Activated gamma-delta T cell treated with Interleukin-2 at 50 U/mL for 16 hours (primary cell): Measurements from ENCODE around the gene PLVAP.

Experiments
- DNase-seq: peaks from one replicate; pipeline ENCODE4 v3.0.0-alpha.2; 2020

PLVAP gene

GRCh38 chr19:17353386-17353785, 23.8 kb downstream of the PLVAP start:
- no peak for DNase-seq

- no peak for DNase-seq
These were observed 24.4 kb downstream of the PLVAP start for GRCh38 chr19:17352608-17353280.

DNA sequence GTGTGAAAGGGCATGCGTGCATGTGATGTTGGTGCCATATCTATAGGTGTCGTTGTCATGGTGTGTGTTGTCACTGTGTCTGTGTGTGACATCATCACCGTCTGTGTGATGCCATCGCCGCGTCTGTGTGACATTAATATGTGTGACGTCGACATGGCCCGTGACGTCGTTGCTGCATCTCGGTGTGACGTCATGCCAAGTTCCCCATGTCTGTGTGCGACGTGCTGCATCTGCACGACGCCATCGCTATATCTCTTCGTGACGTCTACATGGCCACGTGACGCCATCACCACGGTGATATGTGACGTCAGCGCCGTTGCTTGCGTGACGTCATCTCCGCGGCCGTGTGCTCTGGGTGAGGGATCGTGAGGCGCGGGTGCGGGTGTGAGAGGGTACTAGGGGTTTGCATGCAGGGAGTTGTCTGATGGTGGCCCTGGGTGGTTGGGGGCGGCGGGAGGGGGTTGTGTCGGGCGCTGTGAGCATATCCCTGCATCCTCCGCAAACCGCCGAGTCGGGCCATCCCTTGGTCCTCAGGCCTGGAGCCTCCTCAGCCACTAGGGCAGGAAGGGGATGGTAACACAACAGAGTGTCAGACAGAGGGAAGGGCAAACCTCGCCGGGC, 25.2 kb downstream of the PLVAP start:
- DNase-seq = no peak

DNA sequence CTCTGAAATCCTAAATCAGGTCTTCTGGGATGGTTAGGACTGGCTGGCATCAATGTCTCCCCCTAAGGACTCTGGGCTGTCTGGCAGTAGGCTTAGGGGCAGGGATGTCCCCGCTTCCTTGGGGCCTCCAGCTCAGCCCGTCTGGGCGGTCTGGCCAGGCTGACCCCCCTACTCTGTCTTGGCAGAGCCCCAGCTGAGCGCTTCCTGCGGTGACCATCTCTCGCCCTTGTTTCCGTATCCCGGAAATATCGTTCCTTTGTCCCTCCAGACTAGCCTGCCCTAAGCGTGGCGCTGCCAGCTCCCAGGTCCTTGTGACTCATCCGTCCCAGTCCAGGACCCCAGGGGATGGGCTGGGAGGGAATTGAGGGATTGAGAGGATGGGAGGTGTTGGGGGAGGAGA, 28.4 kb downstream of the PLVAP start:
- no peak for DNase-seq

DNA sequence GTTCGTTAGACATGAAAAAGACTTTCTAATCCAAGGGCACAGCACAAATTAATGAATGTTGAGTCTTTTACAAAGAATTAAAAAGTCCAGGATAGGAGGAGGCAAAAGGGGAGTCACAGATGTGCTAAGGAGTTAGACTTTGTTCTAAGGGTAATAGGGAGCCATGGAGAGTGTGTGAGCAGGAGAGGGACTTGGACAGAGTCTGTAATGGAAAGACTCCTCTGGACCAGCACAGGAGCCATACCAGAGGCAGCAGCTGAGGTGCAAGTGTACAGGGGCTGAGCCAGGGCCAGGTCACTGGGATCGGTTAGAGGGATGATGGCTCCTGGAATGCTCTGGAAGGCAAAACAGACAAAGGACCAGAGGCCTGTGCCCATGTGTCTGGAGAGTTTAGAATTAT, 29.3 kb downstream of the PLVAP start:
- no peak for DNase-seq

DNA sequence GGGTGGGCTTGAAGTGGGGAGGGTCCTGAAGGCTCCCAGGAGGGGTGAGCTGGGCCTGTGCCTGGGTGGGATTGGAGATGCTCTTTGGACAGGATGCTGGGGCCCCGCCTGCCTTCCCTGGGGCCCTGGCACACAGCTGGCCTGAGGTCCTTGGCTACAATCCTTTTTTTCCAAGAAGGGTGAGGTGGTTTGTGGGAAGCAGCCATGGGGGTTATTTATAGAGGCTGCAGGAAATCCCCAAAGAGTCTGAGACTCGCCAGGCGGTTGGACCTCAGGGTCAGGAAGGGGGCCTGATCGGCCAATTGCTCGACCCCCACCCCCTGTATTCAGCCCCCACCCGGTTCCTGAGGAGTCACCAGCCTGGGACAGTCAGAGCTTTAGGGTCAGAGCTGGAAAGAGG, 29.8 kb downstream of the PLVAP start:
- DNase-seq = no peak

GRCh38 chr19:17346109-17346671, 31.0 kb downstream of the PLVAP start:
- peak; percentile 74 for DNase-seq

DNA sequence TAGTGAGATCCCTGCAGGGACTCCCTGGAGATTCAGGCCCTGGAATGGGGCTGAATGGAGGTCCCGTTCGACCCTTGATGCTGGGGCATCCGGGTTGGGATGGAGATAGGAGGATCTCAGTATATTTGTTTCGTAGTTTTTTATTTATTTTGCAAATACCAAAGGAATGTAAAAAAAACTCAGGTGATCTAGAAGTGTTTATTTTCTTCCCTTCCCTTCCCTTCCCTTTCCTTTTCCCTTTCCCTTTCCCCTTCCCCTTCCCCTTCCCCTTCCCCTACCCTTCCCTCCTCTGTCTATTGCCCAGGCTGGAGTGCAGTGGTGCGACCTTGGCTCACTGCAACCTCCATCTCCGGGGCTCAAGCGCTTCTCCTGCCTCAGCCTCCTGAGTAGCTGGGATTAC, 35.3 kb downstream of the PLVAP start:
- DNase-seq = no peak

DNA sequence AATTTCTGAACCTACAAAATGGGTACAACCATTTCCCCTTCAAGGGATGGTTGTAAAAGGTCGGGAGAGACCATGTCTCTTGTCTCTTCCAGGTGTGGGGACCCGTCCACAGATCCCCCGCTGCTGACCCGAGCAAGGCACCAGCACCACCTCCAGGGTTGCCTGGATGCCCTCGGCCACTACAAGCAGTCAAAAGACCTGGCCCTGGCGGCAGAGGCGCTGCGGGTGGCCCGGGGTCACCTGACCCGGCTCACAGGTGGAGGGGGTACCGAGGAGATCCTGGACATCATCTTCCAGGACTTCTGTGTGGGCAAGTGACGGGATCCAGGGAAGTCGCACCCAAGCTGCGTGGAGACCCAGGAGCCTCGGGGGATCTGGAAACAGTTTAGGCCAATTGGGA, 35.8 kb downstream of the PLVAP start:
- no peak for DNase-seq

GRCh38 chr19:17340871-17341357, 36.2 kb downstream of the PLVAP start:
- DNase-seq = no peak

GRCh38 chr19:17340302-17340870, 36.8 kb downstream of the PLVAP start:
- no peak for DNase-seq

DNA sequence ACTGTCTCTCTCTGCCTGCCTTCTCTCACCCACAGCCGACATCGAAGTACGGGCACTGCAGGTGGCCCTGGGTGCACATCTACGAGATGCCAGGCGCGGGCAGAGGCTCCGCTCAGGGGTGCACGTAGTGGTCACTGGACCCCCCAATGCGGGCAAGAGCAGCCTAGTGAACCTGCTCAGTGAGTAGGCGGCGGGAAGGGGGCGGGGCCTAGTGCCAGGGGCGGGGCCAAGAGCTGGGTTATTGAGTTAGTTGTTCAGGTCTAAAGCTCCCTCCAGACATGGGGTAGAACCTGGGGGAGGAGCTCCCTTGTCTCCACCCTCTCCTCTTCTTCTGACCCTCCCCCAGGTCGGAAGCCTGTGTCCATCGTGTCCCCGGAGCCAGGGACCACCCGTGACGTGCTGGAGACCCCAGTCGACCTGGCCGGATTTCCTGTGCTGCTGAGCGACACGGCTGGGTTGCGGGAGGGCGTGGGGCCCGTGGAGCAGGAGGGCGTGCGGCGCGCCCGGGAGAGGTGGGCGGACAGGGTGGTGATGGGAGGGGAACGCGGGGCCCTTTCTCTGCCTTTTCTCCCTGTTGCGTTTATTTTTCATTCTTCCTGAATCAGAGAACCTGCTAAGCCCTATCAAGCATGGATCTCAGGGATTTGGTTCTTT, 37.9 kb downstream of the PLVAP start:
- no peak for DNase-seq

DNA sequence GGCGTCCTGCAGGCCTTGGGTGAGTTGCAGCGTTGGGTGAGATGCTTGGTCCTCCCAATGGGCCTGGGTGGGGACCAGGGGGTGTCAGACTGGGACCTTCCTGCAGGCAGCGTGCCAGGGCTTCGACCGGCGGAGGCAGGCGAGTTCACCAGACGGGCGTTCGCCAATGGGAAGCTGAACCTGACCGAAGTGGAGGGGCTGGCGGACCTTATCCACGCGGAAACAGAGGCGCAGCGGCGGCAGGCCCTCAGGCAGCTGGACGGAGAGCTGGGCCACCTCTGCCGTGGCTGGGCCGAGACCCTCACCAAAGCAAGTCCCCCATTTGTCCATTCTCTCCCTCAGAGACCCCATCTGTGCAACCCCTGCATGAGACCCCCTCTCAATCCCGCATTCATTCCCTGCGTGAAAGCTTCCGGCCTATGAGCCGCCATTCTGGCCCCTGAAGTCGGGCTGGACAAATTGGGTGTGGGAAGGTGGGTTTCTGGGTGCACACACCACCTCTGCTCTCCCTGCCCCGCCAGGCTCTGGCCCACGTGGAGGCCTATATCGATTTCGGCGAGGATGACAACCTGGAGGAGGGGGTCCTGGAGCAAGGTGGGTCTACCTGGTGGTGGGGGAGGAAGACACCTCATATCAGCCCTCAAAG, 38.6 kb downstream of the PLVAP start:
- DNase-seq = no peak

- no peak for DNase-seq
These were observed 39.3 kb downstream of the PLVAP start for GRCh38 chr19:17337675-17338432.

DNA sequence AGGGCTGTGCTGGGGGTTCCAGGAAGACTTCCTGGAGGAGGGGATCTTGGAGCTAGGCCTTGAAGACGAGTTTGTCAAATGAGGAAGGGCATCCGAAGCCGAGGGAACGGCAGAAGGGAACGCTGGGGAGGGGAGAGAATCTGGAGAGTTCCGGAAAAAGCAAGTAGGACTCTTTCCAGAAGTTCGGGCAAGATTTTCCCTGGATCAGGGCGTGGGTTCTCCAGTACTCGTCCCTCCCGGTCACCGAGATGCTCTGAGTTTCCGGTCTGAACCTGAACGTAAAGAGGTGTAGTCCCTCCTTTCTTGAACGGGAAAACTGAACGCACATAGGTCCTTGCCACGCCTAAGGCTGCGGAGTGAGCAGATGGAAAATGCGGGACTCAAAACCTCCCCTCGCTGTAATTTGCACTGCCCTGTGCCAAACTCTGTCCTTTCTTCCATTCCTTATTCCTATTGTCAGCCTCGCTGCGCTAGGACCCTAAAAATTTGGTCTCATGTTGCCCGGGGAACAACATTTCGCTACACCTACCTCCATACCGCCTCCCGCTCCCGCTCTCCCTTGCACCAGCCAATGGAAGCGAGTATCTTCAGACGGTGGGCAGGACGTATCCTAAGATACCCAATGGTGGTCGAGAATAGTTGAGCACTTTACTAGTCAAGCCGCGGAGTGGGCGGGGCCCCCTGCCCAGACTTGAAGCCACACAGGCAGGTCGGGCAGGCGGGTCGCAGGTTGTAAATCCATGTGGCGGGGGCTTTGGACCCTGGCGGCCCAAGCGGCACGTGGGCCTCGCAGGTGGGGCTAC, 40.1 kb downstream of the PLVAP start, which contains the start of gene GTPBP3:
GTPBP3 (plus strand) TSS at position 682 of the 803 bp plus-strand sequence; CDS start at position 741, 59 bp downstream.
- peak; percentile 98 for DNase-seq

GRCh38 chr19:17335575-17335974, 41.6 kb downstream of the PLVAP start:
- no peak for DNase-seq

DNA sequence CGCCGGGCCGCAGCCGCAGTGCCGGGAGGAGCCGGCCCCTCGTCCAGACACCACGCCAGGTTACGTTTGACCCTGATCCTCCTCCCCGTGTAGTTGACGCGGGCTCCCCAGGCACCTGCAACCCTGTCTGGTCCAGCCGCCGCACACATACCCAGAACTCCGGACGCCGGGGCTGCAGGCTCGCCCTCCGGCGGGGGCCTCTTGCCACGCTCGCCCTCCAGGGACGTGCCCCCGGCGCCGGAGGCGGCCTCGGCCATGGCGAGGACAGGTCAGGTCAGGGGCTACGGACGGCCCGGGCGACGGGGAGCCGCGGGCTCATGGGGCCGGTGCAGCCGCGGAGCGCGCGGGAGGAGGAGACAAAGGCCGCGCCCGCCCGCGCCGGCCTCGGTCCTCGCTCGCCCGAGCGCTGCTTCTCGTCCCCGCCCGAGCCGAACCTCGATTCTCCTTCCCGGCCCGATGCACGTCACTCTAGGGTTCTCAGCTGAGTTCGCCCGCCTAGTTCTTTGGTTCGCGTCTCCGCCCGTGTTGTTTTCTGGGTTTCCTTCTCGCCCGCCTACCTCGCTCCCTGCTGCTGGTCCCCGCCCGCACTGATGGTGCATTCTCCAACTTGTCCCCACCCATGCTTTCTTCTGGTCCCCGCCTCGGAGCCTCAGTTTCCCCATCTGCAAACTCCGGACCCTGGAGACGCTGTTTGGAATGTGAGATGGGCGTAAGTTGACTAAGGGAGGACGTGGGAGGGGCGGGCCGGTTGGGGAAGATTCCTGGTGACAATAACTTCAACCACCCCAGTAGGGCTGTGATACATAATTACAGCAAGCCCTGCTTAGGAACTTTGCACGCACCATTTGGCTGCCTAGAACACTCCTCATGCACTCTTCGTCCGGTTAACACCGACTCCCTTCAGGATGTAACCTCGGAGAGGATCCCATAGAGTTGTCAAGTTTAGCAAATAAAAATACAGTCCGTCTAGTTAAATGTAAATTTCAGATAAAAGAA, 42.4 kb downstream of the PLVAP start, which contains the start of gene ANO8:
ANO8 (minus strand) TSS at position 442 of the 996 bp plus-strand sequence; CDS start at position 257, 185 bp downstream.
- peak; percentile 96 for DNase-seq

DNA sequence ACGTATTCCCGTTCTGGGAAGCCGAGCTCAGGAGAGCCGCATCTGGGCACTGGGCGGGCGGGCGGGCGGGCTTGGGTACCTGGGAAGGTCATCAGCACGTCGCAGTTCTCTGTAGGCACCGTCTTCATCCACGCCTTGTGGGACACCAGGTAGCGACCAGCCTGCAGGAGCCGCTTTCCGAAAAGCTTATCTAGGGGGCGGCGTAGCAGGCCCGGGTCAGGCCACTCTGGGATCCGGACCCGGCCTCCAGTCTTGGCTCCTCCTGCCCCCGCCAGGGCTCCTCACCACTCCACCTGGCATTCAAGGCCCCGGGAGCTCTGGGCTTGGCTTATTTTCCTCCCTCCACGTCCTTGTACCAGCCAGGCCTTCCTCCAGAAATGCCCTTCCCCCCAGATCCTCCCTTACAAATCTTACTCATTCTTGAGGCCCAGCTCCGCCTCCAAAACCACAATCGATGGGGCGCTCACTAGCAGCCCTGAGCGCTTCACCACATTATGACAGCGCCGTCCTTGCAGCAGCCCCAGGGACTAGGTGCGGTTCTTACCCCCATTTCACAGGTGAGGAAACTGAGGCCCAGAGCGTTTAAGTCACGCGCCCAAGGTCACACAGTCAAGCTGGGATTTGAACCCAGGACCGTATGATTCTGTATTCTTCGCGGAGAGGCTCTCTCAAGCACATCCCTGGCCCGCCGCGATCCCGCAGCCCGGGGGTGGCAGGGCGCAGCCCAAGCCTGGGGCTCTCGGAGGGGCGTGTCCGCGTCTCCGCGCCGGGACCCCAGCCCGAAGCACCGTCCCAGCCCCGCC, 43.3 kb downstream of the PLVAP start:
- peak; percentile 67 for DNase-seq
